ENCODE measurements around the gene SLC38A11.
"Not testable (repeated sequence)": the region's sequence is repeated elsewhere in the genome, so short reads cannot be mapped to it uniquely, and the experiment has no call there.

The SLC38A11 gene

DNA sequence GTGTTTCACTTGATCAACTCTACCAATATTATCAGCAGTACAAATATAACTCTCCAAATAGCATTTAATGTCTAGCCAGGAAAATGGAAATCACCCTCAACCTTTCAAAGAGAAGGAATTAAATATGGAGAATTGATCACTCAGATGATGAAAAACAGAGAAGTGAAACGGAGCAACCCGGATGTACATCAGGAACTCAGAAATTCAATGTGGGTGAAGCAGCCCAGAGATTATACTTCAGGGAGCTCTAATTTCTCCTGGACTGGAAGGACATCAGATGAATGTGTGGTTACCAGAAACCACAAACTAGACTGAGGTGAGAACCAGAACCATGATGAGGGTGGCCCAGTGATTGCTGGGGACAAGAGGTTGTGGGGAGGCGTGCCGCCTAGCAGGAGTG is 78.2 kb downstream of the SLC38A11 start:
- DNase-seq (ENCODE audit: low read depth): no peak

DNA sequence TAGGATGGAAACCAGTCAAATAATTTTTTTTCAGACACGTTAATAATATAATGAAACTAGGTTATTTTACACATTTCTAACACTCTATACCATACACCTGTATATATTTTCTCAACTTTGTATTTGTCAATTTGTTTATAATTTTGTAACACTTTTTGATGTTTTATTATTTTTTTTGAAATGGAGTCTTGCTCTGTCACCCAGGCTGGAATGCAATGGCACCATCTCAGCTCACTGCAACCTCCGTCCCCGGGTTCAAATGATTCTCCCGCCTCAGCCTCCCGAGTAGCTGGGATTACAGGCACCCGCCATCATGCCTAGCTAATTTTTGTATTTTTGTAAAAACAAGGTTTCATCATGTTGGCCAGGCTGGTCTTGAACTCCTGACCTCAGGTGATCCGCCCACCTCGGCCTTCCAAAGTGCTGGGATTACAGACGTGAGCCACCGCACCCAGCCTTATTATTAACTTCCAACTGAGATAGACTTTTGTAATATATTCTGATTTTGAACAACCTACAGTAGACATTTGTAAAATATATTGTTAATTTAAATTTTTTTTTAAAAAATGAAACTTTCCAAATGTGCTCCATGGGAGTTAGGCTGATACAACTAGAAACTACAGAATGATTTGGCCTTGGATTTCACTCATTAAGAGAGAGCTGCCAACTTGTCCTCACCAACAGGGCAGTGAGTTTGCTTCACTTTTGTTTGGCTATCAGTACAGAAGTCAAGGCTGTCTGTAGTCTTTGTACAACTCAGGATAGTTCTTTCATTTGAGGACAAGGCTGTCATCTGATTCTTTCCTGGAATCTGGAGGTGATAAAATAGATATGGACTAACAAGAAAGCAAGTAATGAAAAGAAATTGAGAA is 79.8 kb downstream of the SLC38A11 start:
- no peak for DNase-seq (ENCODE audit: low read depth)

DNA sequence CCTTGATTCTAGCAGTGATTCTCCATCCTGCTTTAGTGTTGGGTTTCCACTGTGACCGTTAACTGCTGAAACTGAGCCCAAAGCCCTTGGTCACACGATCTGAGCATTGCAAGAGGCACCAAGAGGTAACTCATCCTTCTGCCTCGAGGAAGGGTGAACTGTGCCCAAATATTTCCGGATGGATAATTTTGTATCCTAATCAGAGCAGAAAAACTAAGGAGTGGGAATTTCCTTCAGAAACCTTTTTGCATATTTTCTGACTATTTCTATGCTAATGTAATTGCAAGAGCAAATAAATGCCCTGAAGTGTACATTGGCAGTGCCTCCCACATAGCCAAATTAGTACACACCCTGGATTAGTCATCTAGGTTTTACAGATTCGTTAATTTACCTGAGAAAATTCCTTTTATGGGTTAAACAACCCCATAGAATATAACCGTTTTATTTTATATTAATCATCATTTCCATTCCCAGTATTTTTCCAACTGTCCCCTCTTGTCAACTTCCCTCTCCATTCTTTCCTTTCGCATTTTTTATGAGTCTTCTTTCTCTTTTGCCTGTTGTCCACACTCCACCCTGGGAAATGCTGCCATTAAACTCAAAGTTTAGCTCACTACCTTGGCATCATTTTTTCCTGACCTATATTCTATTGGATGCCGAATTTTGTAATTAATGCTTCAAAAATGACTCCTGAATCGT is 82.0 kb downstream of the SLC38A11 start:
- no peak for DNase-seq (ENCODE audit: low read depth)

DNA sequence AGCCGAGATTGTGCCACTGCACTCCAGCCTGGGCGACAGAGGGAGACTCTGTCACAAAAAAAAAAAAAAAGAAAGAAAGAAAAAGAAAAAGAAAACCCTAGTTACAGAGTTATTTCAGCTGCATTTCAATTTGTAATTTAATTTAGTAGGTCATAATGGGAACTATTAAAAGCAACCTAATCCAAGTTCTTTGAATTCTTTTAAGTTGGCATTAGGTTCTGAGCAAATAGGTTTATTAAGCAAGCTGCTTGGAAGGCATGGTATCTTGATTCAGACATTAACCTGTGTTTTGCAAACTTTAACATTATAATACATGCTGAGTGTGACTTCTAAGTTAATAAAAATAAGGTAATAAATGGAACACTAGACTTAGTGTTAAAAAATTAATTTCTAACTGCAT is 83.9 kb downstream of the SLC38A11 start:
- no peak for DNase-seq (ENCODE audit: low read depth)

DNA sequence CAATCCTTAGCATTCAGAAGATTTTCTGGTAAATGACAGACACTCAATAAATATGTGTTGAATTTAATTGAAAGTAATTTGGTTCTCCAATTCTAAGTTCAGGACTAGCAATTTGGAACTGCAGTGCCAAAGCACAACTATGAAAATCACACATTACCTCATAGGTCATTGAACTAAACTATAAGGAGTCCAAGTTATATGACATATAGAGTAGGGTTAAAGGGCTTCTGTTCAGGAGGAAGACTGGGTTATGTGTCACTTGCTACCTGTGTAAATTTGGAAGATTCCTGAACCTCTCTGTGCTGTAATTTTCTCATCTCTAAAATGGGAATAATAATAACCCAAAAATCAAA is 85.9 kb downstream of the SLC38A11 start:
- no peak for DNase-seq (ENCODE audit: low read depth)

DNA sequence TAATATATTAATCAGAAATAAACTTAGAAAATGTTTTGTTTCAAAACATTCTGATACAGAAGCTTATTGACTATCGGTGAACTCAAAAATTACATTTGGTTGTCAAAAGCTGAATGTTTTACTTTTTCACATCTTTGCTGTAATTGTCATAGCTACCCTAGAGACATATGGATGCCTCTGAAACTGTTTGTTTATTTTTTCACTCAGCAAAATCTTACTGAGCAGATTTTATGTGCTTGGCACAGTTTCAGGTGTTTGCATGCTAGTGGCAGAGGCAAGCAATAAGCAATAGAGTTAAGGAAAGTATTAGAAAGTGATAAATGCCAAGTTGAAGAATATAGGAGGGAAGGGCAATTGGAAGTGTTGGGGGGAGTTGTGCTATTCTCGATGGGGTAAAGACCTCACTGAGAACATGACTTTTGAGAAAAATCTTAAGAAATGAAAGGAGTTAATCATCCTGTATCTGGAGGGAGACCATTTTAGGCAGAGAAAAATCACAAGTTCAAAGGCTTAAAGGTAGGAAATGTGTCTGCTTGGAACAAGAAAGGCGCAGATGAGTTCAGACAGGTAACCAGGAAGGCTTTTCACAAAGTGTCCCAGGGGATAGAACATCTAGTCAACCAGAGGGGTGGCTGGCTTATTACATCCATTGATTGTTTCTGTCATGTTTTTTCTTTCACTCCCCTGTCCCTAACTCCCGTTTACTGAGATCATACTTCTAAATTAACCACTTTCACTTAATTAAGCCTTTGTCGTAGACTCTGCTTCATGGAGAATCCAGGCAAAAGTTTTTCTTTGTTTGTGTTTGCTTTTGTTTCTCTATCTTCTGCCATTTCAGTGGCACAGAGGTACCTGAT is 86.5 kb downstream of the SLC38A11 start:
- no peak for DNase-seq (ENCODE audit: low read depth)

DNA sequence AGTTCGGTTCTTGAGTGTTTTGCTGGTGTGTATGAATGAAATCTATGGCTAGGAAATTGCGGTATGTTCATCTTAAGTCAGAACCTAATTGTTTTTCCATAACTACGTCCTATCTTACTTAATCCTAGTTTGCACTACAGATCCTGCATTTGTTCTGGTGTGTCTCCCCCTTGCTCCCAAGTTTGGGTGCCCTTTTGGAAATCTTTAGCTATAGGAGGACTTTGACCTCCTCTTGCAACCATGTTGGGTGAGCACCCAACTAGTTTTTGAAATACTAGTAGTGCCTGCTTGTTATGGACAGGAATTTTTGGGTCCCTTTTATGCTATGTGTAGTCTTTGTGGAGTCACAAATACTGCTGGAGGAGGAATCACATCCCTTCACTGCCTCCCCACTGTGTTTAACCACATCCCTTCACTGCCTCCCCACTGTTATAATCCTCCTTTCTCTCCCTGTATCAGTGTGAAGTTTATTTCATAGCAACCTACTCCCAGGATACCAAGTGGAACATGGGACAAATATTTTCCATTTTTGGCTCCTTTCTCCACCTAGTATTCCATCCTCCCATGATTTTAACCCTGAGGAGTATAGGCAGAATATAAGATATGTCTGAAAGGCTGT is 87.4 kb downstream of the SLC38A11 start:
- DNase-seq (ENCODE audit: low read depth): no peak

DNA sequence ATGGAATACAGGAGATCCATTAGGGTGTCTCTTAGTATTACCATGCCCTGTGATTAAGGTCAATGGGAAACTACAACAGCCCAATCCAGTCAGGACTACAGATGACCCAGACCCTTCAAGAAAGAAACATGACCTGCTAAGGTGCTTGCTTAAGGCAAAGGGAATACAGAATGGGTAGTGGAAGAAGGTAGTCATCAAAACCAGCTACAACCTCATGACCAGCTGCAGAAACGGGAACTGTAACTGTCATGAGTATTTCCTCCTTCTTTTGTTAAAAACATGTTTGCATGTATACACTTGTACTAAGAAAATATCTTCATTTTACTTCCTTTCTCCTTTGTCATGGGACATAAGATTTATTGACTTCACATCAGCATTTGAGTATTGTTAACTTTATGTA is 88.9 kb downstream of the SLC38A11 start:
- DNase-seq (ENCODE audit: low read depth): not testable (repeated sequence)

DNA sequence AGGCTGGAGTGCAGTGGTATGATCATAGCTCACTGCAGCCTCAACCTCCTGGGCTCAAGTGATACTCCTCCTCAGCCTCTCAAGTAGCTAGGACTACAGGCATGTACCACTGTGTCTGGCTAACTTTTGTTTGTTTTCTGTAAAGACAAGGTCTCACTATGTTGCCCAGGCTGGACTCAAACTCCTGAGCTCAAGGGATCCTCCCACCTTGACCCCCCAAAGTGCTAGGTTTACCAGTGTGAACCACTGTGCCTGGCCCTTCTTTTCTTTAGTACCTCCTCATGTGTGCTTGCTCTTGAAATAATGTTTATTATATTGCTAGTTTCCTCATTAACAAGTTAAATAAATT is 94.7 kb downstream of the SLC38A11 start:
- DNase-seq (ENCODE audit: low read depth): no peak

DNA sequence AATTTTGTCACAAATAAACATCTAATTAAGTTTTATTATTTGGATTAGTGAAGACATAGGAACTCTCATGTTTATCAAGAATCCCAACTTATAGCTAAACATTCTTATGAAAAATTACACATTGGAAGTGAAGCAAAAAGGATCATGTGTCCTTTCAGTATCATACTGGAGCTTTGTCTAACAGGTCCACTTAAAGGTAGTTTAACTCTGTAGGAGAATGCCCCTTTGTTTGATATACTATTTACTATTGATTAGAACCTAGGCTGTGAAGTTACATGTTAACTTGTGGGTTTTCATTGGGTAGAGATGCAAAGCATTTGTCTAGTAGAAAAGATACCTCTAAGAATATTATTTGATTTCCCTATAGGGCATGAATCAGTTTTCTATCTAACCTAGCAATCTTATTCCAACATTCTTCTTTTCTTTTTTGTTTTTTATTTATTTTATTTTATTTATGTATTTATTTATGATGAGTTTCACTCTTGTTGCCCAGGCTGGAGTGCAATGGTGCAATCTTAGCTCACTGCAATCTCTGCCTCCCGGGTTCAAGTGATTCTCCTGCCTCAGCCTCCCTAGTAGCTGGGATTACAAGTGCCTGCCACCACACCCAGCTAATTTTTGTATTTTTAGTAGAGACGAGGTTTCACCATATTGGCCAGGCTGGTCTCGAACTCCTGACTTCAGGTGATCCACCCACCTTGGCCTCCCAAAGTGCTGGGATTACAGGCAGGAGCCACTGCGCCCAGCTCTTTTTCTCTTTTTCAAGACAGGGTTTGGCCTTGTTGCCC is 95.2 kb downstream of the SLC38A11 start:
- DNase-seq (ENCODE audit: low read depth): not testable (repeated sequence)

DNA sequence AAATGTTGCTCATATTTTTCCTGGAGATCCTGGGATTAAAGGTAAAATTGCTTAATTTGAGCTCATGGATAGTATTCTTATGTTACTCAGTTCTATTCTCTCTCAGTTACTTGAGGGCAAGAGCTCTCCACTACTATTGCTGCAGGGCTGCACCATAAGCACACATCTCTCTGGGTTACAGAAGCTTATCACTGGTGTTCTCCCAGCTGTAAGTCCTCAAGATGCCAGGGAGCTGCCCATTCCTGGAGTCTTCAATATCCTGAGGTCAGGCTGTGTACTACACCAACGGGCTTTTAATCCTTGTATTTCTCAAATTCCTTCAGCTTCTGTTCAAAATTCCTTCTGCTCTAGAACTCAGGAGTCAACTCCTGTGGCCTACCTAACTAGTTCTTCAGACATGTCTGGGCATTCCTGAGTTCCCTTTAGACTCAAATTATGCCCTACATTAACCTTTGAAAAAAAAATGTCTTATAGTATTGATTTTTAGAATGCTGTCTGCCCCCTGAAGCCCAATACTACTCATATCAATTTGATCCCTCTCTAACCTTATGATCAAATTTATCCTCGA is 96.0 kb downstream of the SLC38A11 start:
- DNase-seq (ENCODE audit: low read depth): no peak

DNA sequence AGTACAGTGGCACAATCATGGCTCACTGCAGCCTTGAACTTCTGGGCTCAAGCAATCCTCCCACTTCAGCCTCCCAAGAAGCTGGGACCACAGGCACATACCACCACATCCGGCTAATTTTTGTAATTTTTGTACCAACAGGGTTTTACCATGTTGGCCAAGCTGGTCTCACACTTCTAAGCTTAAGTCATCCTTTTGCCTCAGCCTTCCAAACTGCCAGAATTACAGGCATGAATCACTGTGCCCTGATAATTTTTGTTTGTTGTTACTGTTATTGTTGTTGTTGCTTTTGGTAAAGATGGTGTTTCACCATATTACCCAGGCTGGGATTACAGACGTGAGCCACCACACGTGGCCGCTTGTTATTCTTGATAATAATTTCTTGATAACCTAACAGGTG is 103.2 kb downstream of the SLC38A11 start:
- no peak for DNase-seq (ENCODE audit: low read depth)

DNA sequence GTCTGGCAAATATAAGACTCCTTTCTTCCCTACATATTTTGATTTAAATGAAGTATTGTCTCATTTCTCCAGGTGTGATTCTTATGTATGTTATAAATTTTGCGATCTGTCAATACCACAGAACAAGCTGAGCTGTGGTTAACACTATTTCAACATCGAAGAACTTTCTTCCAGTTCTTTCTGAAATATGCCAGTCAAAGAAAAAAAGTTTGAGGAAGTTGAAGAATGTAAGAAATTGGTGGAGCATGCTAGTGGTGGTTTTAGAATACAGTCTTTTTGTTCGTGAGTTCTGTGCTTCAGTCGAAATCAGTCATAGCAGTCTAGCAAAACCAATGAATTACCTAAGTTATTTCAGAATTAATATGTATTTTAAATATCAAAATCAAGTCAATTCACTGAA is 105.1 kb downstream of the SLC38A11 start:
- DNase-seq (ENCODE audit: low read depth): no peak

DNA sequence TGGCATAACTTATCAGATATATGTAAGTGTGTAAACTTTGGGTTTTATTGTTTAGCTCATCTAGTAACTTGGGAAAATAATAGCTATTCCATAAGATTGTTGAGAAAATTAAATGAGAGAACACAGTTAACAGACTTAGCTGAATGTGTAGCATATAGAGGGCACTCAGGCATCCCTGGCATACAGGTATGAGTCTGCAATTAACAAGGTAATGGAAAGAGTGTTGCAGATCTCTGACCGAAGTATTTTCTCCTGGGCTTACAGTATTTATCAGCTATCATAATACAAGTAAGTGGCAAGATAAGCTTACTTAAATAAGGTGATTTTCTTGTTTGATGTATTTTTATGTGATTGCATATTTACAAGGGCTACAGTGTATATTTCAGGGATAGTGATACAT is 105.8 kb downstream of the SLC38A11 start:
- DNase-seq (ENCODE audit: low read depth): no peak

DNA sequence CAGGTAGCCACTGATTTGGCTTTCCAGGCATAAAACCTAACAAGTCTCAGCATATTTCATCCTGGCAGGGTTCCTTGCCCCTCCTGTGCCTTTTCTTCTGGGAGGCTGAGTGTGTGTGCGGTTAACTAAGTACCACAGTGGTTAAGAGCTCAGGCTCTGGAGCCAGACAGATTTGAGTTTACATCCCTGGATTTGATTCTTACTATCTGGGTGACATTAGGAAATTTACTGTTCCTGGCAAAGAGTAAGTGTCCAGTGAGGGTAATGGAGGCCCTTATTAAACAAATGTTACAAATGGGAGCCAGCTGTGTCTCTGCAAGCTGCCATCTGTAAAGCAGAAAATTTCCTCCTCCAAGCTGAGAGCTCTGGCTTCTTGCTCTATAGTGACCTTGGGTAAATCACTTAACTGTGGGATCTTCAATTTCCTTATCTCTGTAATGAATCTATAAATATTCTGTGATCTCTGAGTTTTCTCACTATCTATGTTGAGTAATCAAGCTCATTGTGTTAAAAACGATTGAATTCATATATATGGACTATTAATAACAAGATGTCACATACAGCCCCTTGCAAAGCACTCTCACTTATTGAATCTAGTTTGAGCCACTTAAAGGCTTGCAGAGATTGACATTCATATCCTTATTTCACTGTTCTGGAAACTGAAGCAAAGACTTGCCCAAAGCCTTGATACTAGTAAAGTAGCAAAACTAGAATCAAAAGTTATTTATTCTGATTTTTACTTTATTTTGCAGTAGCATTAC is 107.2 kb downstream of the SLC38A11 start:
- DNase-seq (ENCODE audit: low read depth): no peak

DNA sequence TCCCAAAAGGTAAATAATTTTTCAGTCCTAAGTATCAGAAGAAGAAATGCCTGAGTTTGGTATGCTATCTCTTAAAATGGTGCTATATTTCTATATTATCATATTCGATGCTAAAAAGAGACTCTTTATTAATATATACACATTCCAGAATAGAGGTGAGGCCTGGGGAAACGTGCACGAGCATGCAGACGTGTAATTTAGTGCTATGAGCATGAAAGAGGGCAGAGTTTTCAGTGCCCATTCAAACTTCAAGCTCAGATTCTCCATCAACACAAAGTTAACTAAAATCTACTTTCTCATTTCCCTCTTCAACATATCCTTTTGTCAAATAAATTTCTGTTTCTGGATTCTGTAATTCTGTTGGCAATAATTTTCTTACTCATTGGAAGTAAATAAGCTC is 108.0 kb downstream of the SLC38A11 start:
- no peak for DNase-seq (ENCODE audit: low read depth)

DNA sequence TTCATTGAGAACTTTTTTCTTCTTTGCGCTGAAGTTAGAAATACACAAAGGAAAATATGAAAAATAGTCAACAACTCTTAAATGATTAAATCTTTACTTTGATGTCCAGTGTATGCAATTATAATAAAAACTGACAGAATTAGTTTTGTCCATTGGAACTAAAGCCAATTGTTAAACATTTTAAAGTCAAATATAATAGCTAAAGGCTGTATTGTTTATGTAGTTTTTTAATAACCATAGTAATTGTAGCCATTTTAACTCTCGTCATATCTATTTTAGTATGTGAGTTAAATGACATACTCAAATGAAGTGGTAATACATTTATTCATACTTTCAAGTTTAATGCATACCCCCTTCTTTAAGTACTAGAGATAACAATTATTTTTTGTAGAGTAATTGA is 109.0 kb downstream of the SLC38A11 start:
- no peak for DNase-seq (ENCODE audit: low read depth)
